ENCODE results near the gene SSBP2.

- TF ChIP-seq CTCF (IDR thresholded peaks at IDR 0.05) (no peak), POLR2A (IDR thresholded peaks at IDR 0.05) (no peak), POLR2AphosphoS5 (IDR thresholded peaks at IDR 0.05) (no peak)
Measured at GRCh38 chr5:81779125-81779915, 28.4 kb upstream of the SSBP2 start.

Data from suprapubic skin (tissue), 4 donors.